ENCODE data around the gene CHMP4B.
A peak's percentile ranks its signal among the peaks of the same experiment; 100 is the strongest.

The CHMP4B gene, protein sequence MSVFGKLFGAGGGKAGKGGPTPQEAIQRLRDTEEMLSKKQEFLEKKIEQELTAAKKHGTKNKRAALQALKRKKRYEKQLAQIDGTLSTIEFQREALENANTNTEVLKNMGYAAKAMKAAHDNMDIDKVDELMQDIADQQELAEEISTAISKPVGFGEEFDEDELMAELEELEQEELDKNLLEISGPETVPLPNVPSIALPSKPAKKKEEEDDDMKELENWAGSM

DNA sequence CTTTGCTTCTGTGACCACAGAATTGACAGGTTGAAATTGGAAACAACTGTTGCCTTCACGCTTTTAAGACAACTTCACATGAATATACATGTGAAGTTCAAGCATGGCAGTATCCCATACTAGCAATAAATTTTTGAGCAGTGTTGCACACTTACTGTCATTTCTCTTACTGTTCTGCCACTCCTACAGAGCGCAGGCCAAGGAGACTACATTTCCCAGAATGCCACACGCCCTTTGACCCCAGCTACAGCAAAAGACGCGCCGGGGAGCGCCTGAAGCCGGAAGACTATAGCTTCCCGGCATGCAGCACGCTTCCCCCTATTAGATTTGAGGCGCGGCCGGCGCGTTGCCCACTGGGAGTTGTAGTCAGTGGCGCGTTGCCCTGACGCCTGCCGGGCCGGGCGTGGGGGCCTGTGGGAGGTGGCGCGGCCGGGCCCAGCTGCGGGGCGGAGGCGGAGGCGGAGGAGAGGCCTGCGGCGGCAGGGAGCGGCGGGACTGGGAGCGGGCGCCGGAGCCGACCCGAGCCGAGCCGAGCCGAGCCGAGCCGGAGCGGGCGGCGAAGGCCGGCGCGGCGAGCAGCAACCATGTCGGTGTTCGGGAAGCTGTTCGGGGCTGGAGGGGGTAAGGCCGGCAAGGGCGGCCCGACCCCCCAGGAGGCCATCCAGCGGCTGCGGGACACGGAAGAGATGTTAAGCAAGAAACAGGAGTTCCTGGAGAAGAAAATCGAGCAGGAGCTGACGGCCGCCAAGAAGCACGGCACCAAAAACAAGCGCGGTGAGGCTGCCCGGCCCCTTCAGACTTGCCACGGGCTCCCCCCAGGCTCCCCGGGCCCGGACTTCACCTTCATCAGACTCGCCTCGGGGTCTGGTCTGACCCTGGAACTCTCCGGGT, at the start of gene CHMP4B:
Gene CHMP4B (plus strand): TSS at position 464 of the 891 bp plus-strand sequence. CDS start 121 bp downstream, at position 585.
- DNase-seq (ENCODE audit: low spot score), result peak; percentile 97

DNA sequence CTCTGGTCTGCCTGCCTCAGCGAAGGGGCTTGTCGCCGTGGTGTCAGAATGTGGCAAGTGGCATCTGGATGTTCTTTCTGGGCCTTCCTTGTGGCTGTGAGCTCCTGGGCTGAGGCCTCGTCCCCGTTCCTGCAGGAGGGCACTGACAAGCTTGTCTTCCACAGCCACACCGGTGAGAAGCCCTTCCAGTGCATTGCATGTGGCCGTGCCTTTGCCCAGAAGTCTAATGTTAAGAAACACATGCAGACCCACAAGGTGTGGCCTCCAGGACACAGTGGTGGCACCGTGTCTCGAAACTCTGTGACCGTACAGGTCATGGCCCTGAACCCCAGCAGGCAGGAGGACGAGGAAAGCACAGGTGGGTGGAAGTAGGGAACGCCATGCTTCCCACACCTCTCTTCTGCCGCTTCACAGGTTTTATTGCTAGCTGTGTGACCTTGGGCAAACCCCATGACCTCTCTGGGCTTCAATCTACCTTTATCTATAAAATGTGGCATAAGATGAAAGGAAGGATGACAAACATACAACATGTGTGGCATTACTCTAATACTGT, 49.4 kb upstream of the CHMP4B start:
- no peak for DNase-seq (ENCODE audit: low spot score)

DNA sequence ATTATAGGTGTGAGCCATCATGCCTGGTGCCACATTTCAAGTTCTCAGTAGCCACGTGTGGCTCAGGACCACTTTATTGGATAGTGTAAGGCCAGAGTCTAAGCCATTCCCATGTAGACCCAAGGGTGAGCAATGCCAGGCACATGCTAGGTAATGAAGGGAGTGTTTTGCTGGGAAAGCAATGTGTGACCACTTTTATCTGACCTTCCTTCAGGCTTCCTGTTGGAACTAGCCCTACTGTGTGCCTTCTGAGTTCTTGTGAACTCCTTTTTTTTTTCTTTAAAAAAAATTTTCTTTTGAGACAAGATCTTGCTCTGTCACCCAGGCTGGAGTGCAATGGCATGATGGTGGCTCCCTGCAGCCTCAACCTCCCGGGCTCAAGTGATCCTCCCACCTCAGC, 46.0 kb upstream of the CHMP4B start:
- no peak for DNase-seq (ENCODE audit: low spot score)

- no peak for DNase-seq (ENCODE audit: low spot score)
These were observed 45.6 kb upstream of the CHMP4B start for GRCh38 chr20:33765592-33765991.

DNA sequence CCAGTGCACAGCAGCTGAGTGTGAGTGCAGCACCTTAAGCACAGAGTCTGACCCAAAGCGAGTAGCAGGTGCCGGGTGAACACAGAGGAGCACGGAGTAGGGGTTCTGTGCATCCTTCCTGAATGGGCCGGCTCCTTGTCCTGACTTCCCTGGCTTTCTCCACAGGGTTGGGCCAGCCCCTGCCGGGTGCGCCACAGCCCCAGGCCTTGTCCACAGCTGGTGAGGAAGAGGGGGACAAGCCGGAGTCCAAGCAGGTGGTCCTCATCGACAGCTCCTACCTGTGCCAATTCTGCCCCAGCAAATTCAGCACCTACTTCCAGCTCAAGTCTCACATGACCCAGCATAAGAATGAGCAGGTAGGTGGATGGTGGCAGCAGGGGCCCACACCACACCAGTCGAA, 44.5 kb upstream of the CHMP4B start:
- DNase-seq (ENCODE audit: low spot score), result no peak

GRCh38 chr20:33767777-33768138, 43.4 kb upstream of the CHMP4B start:
- DNase-seq (ENCODE audit: low spot score), result no peak

DNA sequence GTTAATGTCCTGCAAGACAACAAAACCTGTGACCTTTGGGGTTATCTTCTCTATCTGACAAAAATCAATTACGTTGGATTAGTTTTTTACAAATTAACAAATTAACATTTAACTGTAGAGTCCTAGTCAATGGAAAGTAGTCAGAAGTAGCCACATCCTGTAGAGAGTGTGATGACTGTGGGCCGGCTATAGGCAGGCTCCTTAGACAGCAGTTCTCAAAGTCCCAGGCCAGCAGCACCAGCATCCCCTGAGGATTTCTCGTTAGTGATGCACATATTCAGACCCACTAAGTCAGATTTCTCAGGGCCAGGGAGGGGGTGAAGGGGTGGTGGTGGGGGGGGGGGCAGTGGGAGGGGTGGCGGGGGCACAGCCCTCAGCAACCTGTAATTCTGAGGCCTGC, 42.1 kb upstream of the CHMP4B start:
- DNase-seq (ENCODE audit: low spot score), result no peak

- DNase-seq (ENCODE audit: low spot score), result no peak
These were observed 41.1 kb upstream of the CHMP4B start for GRCh38 chr20:33770005-33770404.

GRCh38 chr20:33771938-33772337, 39.2 kb upstream of the CHMP4B start:
- no peak for DNase-seq (ENCODE audit: low spot score)

DNA sequence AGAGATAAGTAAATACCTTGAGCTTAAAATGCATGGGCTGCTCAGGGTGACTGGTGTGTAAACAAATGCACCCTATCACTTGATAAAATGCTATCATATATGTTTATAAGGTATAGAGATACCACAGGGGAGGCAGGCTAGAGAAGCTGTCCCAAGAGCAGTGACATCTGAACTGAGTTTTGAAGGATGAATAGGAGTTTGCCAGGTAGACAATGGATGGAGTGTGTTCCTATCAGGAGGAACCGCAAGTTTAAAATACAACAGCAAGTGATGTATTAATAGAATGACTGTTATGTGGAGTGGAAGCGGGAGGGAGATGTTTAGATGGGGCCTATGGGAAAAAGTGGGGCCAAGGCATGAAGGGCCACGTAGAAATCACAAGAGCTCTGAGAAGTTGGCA, 38.7 kb upstream of the CHMP4B start:
- no peak for DNase-seq (ENCODE audit: low spot score)

DNA sequence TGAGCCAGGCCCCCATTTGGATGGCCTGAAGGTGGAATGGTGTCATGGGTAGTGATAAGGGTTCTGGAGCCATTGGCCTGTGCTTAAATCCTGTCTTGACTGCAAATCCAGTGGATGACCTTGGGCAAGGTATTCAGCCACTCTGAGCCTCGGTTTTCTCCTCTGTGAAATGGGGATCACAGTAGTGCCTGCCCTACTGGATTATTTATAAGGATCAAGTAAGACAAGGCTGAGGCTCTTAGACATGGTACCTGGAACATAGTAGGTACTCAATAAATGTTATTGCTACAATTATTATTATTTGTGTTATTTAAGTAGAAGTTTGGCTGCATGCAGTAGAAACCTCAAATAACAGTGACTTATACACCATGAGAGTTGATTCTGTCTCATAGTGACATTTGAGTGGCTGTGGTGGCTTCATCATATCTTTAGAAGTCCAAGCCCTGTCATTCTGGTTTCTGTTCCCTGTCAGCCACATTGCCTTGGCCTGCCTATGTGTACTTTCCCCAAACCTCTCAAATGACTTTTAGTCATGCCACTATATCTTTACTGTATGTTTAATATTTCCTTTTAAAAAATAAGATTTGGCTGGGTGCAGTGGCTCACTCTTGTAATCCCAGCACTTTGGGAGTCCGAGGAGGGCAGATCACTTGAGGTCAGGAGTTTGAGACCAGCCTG, 37.6 kb upstream of the CHMP4B start:
- no peak for DNase-seq (ENCODE audit: low spot score)

- no peak for DNase-seq (ENCODE audit: low spot score)
These were observed 33.3 kb upstream of the CHMP4B start for GRCh38 chr20:33777816-33778215.

- no peak for DNase-seq (ENCODE audit: low spot score)
These were observed 30.0 kb upstream of the CHMP4B start for GRCh38 chr20:33781133-33781532.

GRCh38 chr20:33781945-33782344, 29.2 kb upstream of the CHMP4B start:
- DNase-seq (ENCODE audit: low spot score), result no peak

- DNase-seq (ENCODE audit: low spot score), result no peak
These were observed 27.9 kb upstream of the CHMP4B start for GRCh38 chr20:33783256-33783655.

DNA sequence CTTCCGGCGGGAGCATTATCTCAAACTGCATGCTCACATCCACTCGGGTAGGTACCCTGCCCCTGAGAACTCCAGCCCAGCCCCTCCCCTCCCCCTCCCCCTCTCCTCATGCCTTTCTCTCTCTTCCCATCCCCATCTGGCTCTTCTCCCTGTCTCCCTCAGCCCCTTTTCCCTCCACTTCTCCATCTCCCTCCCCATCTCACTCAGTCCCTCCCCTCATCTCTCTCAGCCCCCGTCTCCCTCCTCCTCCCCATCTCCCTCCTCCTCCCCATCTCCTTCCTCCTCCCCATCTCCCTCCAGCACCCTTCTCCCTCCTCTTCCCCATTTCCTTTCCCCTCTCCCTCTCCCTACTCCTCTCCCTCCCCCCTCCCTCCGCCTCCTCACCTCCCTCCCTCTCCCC, 27.3 kb upstream of the CHMP4B start:
- DNase-seq (ENCODE audit: low spot score), result no peak

GRCh38 chr20:33784225-33784624, 26.9 kb upstream of the CHMP4B start:
- DNase-seq (ENCODE audit: low spot score), result no peak

- DNase-seq (ENCODE audit: low spot score), result no peak
These were observed 25.6 kb upstream of the CHMP4B start for GRCh38 chr20:33785503-33785902.

DNA sequence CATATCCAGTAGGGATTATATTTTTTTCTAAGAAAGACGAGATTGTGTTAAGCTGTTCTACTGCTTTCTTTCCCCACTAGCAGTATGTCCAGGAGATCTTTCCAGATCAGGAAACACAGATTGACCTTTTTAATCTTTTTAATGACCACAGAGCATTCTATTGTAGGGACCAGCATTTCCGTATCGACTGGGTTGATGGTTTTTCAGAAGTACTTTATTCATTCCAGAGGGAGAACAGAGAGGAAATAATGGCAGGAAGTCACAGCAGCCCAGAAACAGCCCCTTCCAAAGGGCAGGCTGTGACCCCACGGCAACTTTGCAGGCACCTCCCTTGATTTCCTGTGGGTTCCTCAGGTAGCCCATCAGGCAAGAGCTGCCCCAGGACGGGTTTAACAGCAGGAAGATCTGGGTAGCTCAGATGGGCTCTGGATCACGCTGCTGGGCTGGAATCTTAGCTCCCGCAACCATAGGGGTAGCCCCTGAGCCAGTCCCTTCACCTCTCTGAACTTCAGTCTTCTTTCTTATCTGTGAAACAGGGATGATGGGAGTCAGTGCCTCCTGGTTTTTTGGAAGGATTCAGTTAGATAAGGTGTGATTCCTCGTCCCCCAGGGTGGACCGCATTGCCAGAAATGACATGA, 23.8 kb upstream of the CHMP4B start:
- DNase-seq (ENCODE audit: low spot score), result no peak

- DNase-seq (ENCODE audit: low spot score), result no peak
These were observed 22.6 kb upstream of the CHMP4B start for GRCh38 chr20:33788351-33789049.

GRCh38 chr20:33789109-33789857, 21.9 kb upstream of the CHMP4B start:
- DNase-seq (ENCODE audit: low spot score), result peak; percentile 89
